Progenitor cell of endocrine pancreas (in vitro differentiated cells): ENCODE measurements around the gene CARHSP1. TPM values are rescaled to one million over a fixed set of nuclear protein-coding genes. Genes with fewer than 3 reads are reported as not detected.
"Not testable (repeated sequence)": the region's sequence is repeated elsewhere in the genome, so short reads cannot be mapped to it uniquely, and the experiment has no call there.

Experiments
- DNase-seq: peaks from one replicate; pipeline ENCODE4 v3.0.0; 2021; ENCODE audit warnings: low spot score; ENCODE audit not compliant: unreplicated experiment
- H3K27ac Mint-ChIP-seq: 2 replicates; pipeline ENCODE4 v1.8.0; 2021; ENCODE audit warnings: mild to moderate bottlenecking, moderate library complexity, mixed read lengths
- H3K27me3 Mint-ChIP-seq: 2 replicates; pipeline ENCODE4 v1.8.0; 2021; ENCODE audit warnings: mixed read lengths
- H3K36me3 Mint-ChIP-seq: 2 replicates; pipeline ENCODE4 v1.8.0; 2022; ENCODE audit warnings: mixed read lengths; ENCODE audit not compliant: insufficient read depth
- H3K4me1 Mint-ChIP-seq: 2 replicates; pipeline ENCODE4 v1.8.0; 2021; ENCODE audit warnings: low read depth, mixed read lengths
- H3K4me3 Mint-ChIP-seq: 2 replicates; pipeline ENCODE4 v1.8.0; 2021; ENCODE audit warnings: low read depth, mild to moderate bottlenecking, moderate library complexity, mixed read lengths
- H3K9me3 Mint-ChIP-seq: 2 replicates; pipeline ENCODE4 v1.8.0; 2021; ENCODE audit warnings: low read depth, mixed read lengths
- total RNA-seq: library from RNA; stranded (reverse); gene quantifications from 2 replicates; pipeline ENCODE4 v1.2.1, GENCODE V29; 2021
- TF ChIP-seq, protein P1 (sequence below): fragments of 200-600 bp; sonication (generic); IDR thresholded peaks from one replicate; pipeline ENCODE4 v1.5.0; 2021; ENCODE audit warnings: antibody characterized with exemption, mild to moderate bottlenecking; ENCODE audit not compliant: unreplicated experiment

Gene CARHSP1
- total RNA-seq, 1 donor from 2014 or later: 122 TPM

DNA sequence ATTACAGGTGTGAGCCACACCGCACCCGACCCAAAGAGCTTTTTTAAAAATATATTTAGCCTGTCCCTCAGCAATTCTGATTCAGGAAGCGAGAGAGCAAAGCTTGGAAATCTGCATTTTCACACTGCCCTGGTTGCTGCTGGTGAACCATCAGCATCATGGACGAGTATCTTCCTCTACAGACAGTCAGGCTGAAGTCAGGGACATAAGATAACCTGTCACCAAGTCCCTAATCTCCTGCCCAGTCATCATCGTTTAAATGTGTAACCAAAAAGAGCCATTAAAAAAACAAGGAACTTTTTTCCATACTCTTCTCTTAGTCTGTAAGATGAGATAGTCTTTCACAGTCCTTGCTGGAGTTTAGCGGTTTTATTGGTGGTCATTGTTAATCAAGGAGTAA lies 64.5 kb downstream of the CARHSP1 start:
- H3K27ac Mint-ChIP-seq: no peak overlapping the region
- no peaks in the 10 kb centered on the region for H3K27me3 Mint-ChIP-seq
- no peak for DNase-seq
- TF ChIP-seq, protein P1, sequence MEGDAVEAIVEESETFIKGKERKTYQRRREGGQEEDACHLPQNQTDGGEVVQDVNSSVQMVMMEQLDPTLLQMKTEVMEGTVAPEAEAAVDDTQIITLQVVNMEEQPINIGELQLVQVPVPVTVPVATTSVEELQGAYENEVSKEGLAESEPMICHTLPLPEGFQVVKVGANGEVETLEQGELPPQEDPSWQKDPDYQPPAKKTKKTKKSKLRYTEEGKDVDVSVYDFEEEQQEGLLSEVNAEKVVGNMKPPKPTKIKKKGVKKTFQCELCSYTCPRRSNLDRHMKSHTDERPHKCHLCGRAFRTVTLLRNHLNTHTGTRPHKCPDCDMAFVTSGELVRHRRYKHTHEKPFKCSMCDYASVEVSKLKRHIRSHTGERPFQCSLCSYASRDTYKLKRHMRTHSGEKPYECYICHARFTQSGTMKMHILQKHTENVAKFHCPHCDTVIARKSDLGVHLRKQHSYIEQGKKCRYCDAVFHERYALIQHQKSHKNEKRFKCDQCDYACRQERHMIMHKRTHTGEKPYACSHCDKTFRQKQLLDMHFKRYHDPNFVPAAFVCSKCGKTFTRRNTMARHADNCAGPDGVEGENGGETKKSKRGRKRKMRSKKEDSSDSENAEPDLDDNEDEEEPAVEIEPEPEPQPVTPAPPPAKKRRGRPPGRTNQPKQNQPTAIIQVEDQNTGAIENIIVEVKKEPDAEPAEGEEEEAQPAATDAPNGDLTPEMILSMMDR: no peak
- no peak overlapping the region for H3K4me3 Mint-ChIP-seq
- H3K4me1 Mint-ChIP-seq: peaks cover under 1% of the 10 kb centered on the region
- H3K36me3 Mint-ChIP-seq: peaks cover 20% of the 10 kb centered on the region
- H3K9me3 Mint-ChIP-seq: no peaks in the 10 kb centered on the region

GRCh38 chr16:8803733-8804132 lies 65.1 kb downstream of the CARHSP1 start:
- not testable (repeated sequence) for H3K4me1 Mint-ChIP-seq, H3K4me3 Mint-ChIP-seq, DNase-seq, H3K27ac Mint-ChIP-seq, H3K27me3 Mint-ChIP-seq, H3K9me3 Mint-ChIP-seq
- H3K36me3 Mint-ChIP-seq: peaks cover 15% of the 10 kb centered on the region

Other genes starting within 250 kb of the CARHSP1 start
- 55.4 and 56.5 TPM in 2 replicates for gene METTL22, start 247.3 kb downstream of the CARHSP1 start, total RNA-seq
- 24.7 and 26.7 TPM in 2 replicates for gene ABAT, start 194.4 kb downstream of the CARHSP1 start, total RNA-seq
- 10.8 and 11.1 TPM in 2 replicates for gene TMEM186, start 71.4 kb downstream of the CARHSP1 start, total RNA-seq
- gene PMM2, start 71.2 kb downstream of the CARHSP1 start, total RNA-seq: 26.5 and 30.3 TPM in 2 replicates
- gene LITAFD, start 13.3 kb upstream of the CARHSP1 start, total RNA-seq: not detected in 2 replicates
- gene USP7, start 94.9 kb upstream of the CARHSP1 start, total RNA-seq: 159 and 171 TPM in 2 replicates
- 77.6 and 79.7 TPM in 2 replicates for gene HAPSTR1, start 222.6 kb upstream of the CARHSP1 start, total RNA-seq